ENCODE data around the gene MARF1. TPM values are rescaled to one million over a fixed set of nuclear protein-coding genes. Genes with fewer than 3 reads are reported as not detected.
A peak's percentile ranks its signal among the peaks of the same experiment; 100 is the strongest.
"Not testable (repeated sequence)": the region's sequence is repeated elsewhere in the genome, so short reads cannot be mapped to it uniquely, and the experiment has no call there.

The MARF1 gene
- total RNA-seq, 2 experiments from 2014 or later: 72.6 to 80.2 TPM

- Mint-ChIP-seq H3K4me1 (ENCODE audit: low read depth) (peaks cover 26% of the 10 kb centered on the region), H3K27me3 (ENCODE audit: low read depth) (no peaks in the 10 kb centered on the region), H3K4me3 (no peak overlapping the region), H3K9me3 (no peaks in the 10 kb centered on the region), H3K36me3 (ENCODE audit: low read depth) (no peaks in the 10 kb centered on the region), H3K27ac (no peak overlapping the region)
- intact Hi-C loops (cut with micrococcal nuclease): loop anchor here (2.0 to 10.0 kb wide), 2 partner anchors 20 to 58 kb away; no protein-coding TSS in a partner anchor
- CTCF ChIA-PET: interaction anchor here (0.6 kb wide), 1 partner anchor 11 kb away, joined by 5 read pairs; no protein-coding TSS in a partner anchor
- peak; percentile 52 for DNase-seq
These were observed 90.4 kb downstream of the MARF1 start for GRCh38 chr16:15552507-15552906.

GRCh38 chr16:15548482-15548891 is 94.5 kb downstream of the MARF1 start:
- H3K4me1 Mint-ChIP-seq (ENCODE audit: low read depth): peaks cover 24% of the 10 kb centered on the region
- no peak for DNase-seq
- intact Hi-C loops (cut with micrococcal nuclease): no loop called here
- CTCF ChIA-PET: no interaction called here
- H3K36me3 Mint-ChIP-seq (ENCODE audit: low read depth): no peaks in the 10 kb centered on the region
- no peak overlapping the region for H3K27ac Mint-ChIP-seq
- H3K9me3 Mint-ChIP-seq: no peaks in the 10 kb centered on the region
- no peak overlapping the region for H3K4me3 Mint-ChIP-seq
- no peaks in the 10 kb centered on the region for H3K27me3 Mint-ChIP-seq (ENCODE audit: low read depth)

GRCh38 chr16:15547768-15548096 is 95.2 kb downstream of the MARF1 start:
- H3K4me3 Mint-ChIP-seq: no peak overlapping the region
- H3K9me3 Mint-ChIP-seq: no peaks in the 10 kb centered on the region
- no peaks in the 10 kb centered on the region for H3K27me3 Mint-ChIP-seq (ENCODE audit: low read depth)
- CTCF ChIA-PET: no interaction called here
- H3K27ac Mint-ChIP-seq: no peak overlapping the region
- H3K4me1 Mint-ChIP-seq (ENCODE audit: low read depth): peaks cover 18% of the 10 kb centered on the region
- H3K36me3 Mint-ChIP-seq (ENCODE audit: low read depth): no peaks in the 10 kb centered on the region
- intact Hi-C loops (cut with micrococcal nuclease): no loop called here
- no peak for DNase-seq

- peaks cover 13% of the 10 kb centered on the region for H3K4me1 Mint-ChIP-seq (ENCODE audit: low read depth)
- CTCF ChIA-PET; H3K4me3 Mint-ChIP-seq; H3K27me3 Mint-ChIP-seq (ENCODE audit: low read depth); H3K27ac Mint-ChIP-seq; H3K9me3 Mint-ChIP-seq; DNase-seq; intact Hi-C loops (cut with micrococcal nuclease); H3K36me3 Mint-ChIP-seq (ENCODE audit: low read depth): not testable (repeated sequence)
These were observed 95.7 kb downstream of the MARF1 start for GRCh38 chr16:15547072-15547767.

- DNase-seq: no peak
- H3K4me1 Mint-ChIP-seq (ENCODE audit: low read depth): peaks cover 4% of the 10 kb centered on the region
- no peak overlapping the region for H3K4me3 Mint-ChIP-seq
- no peaks in the 10 kb centered on the region for H3K36me3 Mint-ChIP-seq (ENCODE audit: low read depth)
- no peaks in the 10 kb centered on the region for H3K27me3 Mint-ChIP-seq (ENCODE audit: low read depth)
- CTCF ChIA-PET: no interaction called here
- no peak overlapping the region for H3K27ac Mint-ChIP-seq
- intact Hi-C loops (cut with micrococcal nuclease): no loop called here
- H3K9me3 Mint-ChIP-seq: no peaks in the 10 kb centered on the region
These were observed 97.4 kb downstream of the MARF1 start for GRCh38 chr16:15545544-15545943.

GRCh38 chr16:15544405-15544804 is 98.5 kb downstream of the MARF1 start:
- Mint-ChIP-seq H3K4me3 (no peak overlapping the region), H3K36me3 (ENCODE audit: low read depth) (no peaks in the 10 kb centered on the region), H3K4me1 (ENCODE audit: low read depth) (peaks cover 4% of the 10 kb centered on the region), H3K9me3 (no peaks in the 10 kb centered on the region), H3K27ac (no peak overlapping the region), H3K27me3 (ENCODE audit: low read depth) (no peaks in the 10 kb centered on the region)
- DNase-seq: no peak
- intact Hi-C loops (cut with micrococcal nuclease): no loop called here
- CTCF ChIA-PET: no interaction called here

Other genes with a start within 250 kb of the MARF1 start
- not detected for gene MPV17L, start 247.4 kb downstream of the MARF1 start, total RNA-seq
- gene BMERB1, start 208.6 kb downstream of the MARF1 start, total RNA-seq: 1 to 10 TPM; 7.2 to 9.0 TPM
- 100 to 1,000 TPM; 150 to 161 TPM for gene NDE1, start 7.1 kb upstream of the MARF1 start, total RNA-seq
- gene MYH11, start 213.9 kb upstream of the MARF1 start, total RNA-seq: not detected
- gene CEP20, start 245.4 kb upstream of the MARF1 start, total RNA-seq: 10 to 100 TPM; 49.0 to 57.0 TPM

Data from activated naive CD4-positive, alpha-beta T cell treated with anti-CD3 and anti-CD28 coated beads for 36 hours (primary cell).